Thyroid gland (tissue), 4 donors: Measurements from ENCODE around the gene MYO1A. TPM values are rescaled to one million over a fixed set of nuclear protein-coding genes. Genes with fewer than 3 reads are reported as not detected.
A peak's percentile ranks its signal among the peaks of the same experiment; 100 is the strongest.

ENCODE experiments used
- DNase-seq, 2 donors: peaks; one replicate each; pipeline ENCODE4 v3.0.0-alpha.2; 2019
- H3K27ac ChIP-seq, 3 donors: fragments of 200-600 bp; sonication (generic); 1 replicate in 2 of 3; 2 replicates in 1 of 3; pipeline ENCODE4 v1.5.1; 2016 to 2019; ENCODE audit warnings: mild to moderate bottlenecking in 1 of 3, moderate library complexity in 1 of 3
- H3K27me3 ChIP-seq: fragments of 200-600 bp; sonication (generic); one replicate; pipeline ENCODE4 v1.5.1; 2019
- H3K36me3 ChIP-seq, 2 donors: fragments of 200-600 bp; sonication (generic); one replicate each; pipeline ENCODE4 v1.5.1; 2016 to 2019
- H3K4me1 ChIP-seq, 2 donors: fragments of 200-600 bp; sonication (generic); one replicate each; pipeline ENCODE4 v1.5.1; 2017 to 2019
- H3K4me3 ChIP-seq, 3 donors: fragments of 200-600 bp; sonication (generic); replicated peaks in 1 of 3; 1 replicate in 2 of 3; 2 replicates in 1 of 3; pipeline ENCODE4 v1.5.1; 2016; ENCODE audit warnings: mild to moderate bottlenecking in 1 of 3
- H3K9me3 ChIP-seq: fragments of 200-600 bp; sonication (generic); one replicate; pipeline ENCODE4 v1.5.1; 2017
- POLR2A ChIP-seq, 2 donors: fragments of 450-650 bp; IDR thresholded peaks; one replicate each; pipeline ENCODE4 v1.6.1; 2017; ENCODE audit warnings: antibody characterized with exemption in 2 of 2, mild to moderate bottlenecking in 2 of 2, moderate library complexity in 1 of 2
- WGBS, 2 donors: methylation state at CpG; one replicate each; pipeline ENCODE4 v1.1.5; 2017; 5-methylcytosine and 5-hydroxymethylcytosine counted together
- intact Hi-C: fragments of 100-400 bp; cut with DNase I; formaldehyde crosslinking; loops from one replicate; pipeline ENCODE4 v1.15.1; 2023
- total RNA-seq, 4 donors: library from RNA; depleted of rRNA; stranded (reverse); fragments of >200 nt; gene quantifications; one replicate each; pipeline ENCODE4 v1.2.3, GENCODE V29; 2016
- TF ChIP-seq, protein P1 (sequence below), 6 experiments: fragments of 200-600 bp in 3 of 6; fragments of 450-650 bp in 3 of 6; sonication (generic) in 3 of 6; IDR thresholded peaks; one replicate each; pipeline ENCODE4 v1.5.1; 2016 to 2019; ENCODE audit warnings: antibody characterized with exemption in 6 of 6, mild to moderate bottlenecking in 2 of 6, inconsistent platforms in 1 of 6, moderate library complexity in 1 of 6

Gene MYO1A
- not detected for total RNA-seq

DNA sequence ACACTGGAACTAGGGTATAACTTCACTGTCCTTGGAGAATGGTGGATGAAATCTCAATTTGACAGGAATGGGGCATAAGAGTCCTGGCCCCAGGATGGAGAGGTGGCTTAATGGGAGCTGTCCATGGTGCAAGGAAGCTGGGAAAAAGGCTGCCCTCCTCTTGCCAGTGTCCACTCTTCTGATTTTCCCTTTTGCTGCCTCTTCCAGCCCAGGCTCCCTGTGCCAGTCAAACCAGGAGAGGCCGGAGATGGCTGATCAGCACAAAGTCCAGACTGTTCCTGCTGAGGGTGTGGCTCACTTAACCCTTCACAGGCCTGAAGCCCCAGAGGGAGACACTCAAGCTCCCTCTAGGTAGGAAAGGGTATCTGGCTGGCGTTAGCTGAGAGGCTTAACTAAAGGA is at the start of gene MYO1A:
Gene MYO1A (minus strand): TSS at position 240 of the 400 bp plus-strand sequence. CDS start 1,806 bp downstream, outside the sequence.
- Histone ChIP-seq H3K36me3 (no peaks in the 10 kb centered on the region), H3K4me1 (no peaks in the 10 kb centered on the region), H3K9me3 (no peaks in the 10 kb centered on the region), H3K27ac (no peak within 1 kb of the TSS), H3K27me3 (no peaks in the 10 kb centered on the region), H3K4me3 (no peak within 1 kb of the TSS)
- TF ChIP-seq POLR2A (IDR thresholded peaks at IDR 0.05): no peak
- TF ChIP-seq, protein P1, sequence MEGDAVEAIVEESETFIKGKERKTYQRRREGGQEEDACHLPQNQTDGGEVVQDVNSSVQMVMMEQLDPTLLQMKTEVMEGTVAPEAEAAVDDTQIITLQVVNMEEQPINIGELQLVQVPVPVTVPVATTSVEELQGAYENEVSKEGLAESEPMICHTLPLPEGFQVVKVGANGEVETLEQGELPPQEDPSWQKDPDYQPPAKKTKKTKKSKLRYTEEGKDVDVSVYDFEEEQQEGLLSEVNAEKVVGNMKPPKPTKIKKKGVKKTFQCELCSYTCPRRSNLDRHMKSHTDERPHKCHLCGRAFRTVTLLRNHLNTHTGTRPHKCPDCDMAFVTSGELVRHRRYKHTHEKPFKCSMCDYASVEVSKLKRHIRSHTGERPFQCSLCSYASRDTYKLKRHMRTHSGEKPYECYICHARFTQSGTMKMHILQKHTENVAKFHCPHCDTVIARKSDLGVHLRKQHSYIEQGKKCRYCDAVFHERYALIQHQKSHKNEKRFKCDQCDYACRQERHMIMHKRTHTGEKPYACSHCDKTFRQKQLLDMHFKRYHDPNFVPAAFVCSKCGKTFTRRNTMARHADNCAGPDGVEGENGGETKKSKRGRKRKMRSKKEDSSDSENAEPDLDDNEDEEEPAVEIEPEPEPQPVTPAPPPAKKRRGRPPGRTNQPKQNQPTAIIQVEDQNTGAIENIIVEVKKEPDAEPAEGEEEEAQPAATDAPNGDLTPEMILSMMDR (IDR thresholded peaks at IDR 0.05): no peak
- 39 to 41% methylated on average over 2 of the region's 2 CpGs for WGBS, 2 donors
- intact Hi-C loops: no loop called here
- DNase-seq: no peak

- Histone ChIP-seq H3K27me3 (no peaks in the 10 kb centered on the region), H3K27ac (peak overlapping the region in 1 of 3 donors; percentile 8), H3K4me3 (no peak overlapping the region), H3K36me3 (peaks cover 33 to 43% of the 10 kb centered on the region in 2 donors), H3K4me1 (peaks cover 0 to 4% of the 10 kb centered on the region in 2 donors), H3K9me3 (no peaks in the 10 kb centered on the region)
- 70 to 81% methylated on average over 11 of the region's 11 CpGs for WGBS, 2 donors
- intact Hi-C loops: no loop called here
- TF ChIP-seq POLR2A (IDR thresholded peaks at IDR 0.05): no peak
- TF ChIP-seq, protein P1 (IDR thresholded peaks at IDR 0.05): no peak
- no peak for DNase-seq
Observed at GRCh38 chr12:57099047-57099714, 49.3 kb upstream of the MYO1A start.

DNA sequence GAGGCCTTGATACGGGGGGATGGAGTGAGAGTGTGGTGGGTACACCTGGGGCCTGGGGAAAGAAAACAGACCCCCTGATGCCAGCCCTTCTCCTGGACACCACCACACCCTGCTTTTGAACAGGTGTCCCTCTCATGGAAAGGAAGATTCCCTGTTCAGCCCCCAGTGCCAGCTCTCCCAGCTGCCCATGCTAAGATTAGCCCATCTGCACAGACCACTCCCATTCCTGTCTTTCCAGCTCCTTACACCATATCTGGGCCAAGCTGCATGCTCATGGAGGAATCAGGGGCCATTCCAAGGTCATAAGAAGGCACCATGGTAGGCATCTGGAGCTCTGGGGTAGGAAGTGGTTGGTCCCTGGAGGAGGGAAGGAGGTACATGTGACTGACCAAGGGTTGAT is 48.6 kb upstream of the MYO1A start:
- WGBS, 2 donors: 83 to 100% methylated on average over 1 of the region's 1 CpG
- Histone ChIP-seq H3K27ac (peak overlapping the region in 1 of 3 donors; percentile 8), H3K27me3 (no peaks in the 10 kb centered on the region), H3K36me3 (peaks cover 31 to 41% of the 10 kb centered on the region in 2 donors), H3K4me3 (no peak overlapping the region), H3K9me3 (no peaks in the 10 kb centered on the region), H3K4me1 (peaks cover 0 to 9% of the 10 kb centered on the region in 2 donors)
- TF ChIP-seq POLR2A (IDR thresholded peaks at IDR 0.05): no peak
- TF ChIP-seq, protein P1 (IDR thresholded peaks at IDR 0.05): no peak
- intact Hi-C loops: no loop called here
- DNase-seq: no peak

- intact Hi-C loops: no loop called here
Observed at GRCh38 chr12:57097554-57097835, 47.6 kb upstream of the MYO1A start.

More at GRCh38 chr12:57097554-57097835, 47.6 kb upstream of the MYO1A start:
- Histone ChIP-seq H3K9me3 (no peaks in the 10 kb centered on the region), H3K4me3 (no peak overlapping the region), H3K27ac (no peak overlapping the region), H3K4me1 (peaks cover 0 to 20% of the 10 kb centered on the region in 2 donors), H3K27me3 (no peaks in the 10 kb centered on the region), H3K36me3 (peaks cover 32 to 48% of the 10 kb centered on the region in 2 donors)
- TF ChIP-seq POLR2A (IDR thresholded peaks at IDR 0.05): no peak
- TF ChIP-seq, protein P1 (IDR thresholded peaks at IDR 0.05): no peak
- WGBS, 2 donors: 90 to 92% methylated on average over 8 of the region's 8 CpGs
- DNase-seq: no peak
